DMS153 treated with DMSO at 0.1 percent for 48 hours (cell line): ENCODE measurements around the gene NFKBIB.
"Not testable (repeated sequence)": the region's sequence is repeated elsewhere in the genome, so short reads cannot be mapped to it uniquely, and the experiment has no call there.

Experiments
- DNase-seq: peaks from one replicate; lab custom pipeline; 2025; ENCODE audit not compliant: unreplicated experiment; lab: John Stamatoyannopoulos, UW

The NFKBIB gene

DNA sequence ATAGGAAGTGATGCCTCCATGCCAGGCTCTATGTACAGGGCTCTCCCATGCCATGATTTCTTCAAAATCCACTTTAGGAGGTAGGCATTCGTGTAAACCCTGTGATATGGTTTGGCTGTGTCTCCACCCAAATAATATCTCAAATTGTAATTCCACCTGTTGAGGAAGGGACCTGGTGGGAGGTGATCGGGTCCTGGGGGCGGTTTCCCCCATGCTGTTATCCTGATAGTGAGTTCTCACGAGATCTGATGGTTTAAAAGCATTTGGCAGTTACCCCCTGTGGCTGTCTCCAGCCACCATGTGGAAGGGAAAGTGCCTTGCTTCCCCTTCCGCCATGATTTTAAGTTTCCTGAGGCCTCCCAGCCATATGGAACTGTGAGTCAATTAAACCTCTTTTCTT, 22.7 kb downstream of the NFKBIB start:
- DNase-seq = no peak

DNA sequence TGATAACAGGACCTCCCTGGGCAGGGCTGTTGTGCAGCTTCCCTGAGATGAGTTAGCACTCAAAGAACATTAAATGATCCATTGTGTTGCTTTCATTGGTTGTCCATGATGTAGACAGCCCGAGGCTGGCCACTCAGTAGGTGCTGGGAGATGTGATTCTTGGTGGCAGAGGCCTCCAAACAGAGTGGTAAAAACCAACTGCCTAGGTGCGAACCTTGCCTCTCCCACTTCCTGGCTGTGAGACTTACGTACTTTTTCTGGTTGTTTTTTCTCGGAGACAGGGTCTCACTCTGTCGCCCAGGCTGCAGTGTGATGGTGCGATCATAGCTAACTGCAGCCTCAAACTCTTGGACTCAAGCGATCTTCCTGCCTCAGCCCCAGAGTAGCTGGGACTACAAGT, 24.6 kb downstream of the NFKBIB start:
- DNase-seq = no peak

DNA sequence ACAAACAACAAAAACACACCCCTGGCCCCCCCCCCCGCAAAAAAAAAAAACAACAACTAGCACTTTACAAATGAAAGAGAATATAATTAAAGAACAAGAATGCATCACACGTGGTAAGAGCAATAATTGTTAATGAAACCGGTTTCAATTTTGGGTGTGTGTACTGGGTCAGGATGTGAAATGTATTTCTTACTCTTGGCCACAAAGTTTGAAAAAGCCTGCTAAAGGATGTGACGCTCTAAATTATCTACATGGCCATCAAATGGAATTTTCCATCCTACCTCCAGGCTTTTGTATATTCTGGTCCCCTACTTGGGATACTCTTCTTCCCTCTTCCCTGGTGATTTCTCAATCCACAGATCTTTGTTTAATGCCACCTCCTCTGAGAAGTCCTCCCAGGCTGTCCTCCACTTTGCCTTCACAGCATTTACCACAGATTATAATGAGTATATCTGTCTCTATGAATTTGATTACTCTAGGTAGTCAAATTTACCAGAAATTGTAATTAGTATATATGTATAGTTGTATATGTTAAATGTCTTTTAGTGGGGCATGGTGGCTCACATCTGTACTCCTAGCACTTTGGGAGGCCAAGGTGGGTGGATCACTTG, 28.7 kb downstream of the NFKBIB start:
- no peak for DNase-seq

DNA sequence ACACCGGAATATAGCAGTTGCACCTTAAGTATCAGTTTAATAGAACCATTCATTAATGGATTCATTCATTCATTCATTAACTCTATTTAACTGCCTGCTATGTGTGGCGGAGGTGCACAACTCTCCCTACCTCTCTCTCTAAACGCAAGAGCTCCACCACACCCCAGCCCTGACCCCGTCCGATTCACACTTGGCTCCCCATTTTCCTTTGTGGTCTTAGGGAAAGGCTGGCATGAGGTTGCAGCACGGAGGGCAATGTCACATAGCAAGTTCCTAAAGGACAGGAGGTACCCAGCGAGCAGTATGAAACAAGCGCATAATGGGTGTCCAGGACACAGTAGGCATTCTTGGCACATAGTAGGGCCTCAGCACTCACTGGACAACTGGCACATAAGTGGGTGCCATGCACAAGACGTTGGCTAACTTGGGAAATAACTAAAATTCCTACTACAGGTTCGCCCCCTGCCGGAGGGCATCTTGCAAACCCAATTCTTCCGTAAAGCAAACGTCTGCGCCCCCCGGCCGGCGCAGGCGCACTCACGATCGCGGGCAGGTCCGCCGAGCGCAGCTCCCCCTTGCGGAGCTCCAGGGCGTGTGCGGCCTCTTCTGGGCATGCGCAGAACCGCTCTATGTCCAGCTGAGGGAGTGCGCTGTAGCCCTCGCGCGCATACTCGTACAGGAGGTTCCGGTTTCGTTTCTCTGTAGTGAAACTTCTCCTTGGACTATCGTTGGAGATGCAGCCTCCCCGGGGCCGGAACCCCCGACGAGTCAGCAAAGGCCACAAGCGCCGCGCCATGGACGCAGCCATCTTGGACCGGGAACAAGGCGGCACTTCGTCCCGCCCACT, 30.4 kb downstream of the NFKBIB start, which contains the start of gene SARS2:
TSS of gene SARS2 (minus strand) at position 835 of the 847 bp plus-strand sequence. CDS start at position 808, 27 bp downstream.
- DNase-seq = peak; percentile 96

DNA sequence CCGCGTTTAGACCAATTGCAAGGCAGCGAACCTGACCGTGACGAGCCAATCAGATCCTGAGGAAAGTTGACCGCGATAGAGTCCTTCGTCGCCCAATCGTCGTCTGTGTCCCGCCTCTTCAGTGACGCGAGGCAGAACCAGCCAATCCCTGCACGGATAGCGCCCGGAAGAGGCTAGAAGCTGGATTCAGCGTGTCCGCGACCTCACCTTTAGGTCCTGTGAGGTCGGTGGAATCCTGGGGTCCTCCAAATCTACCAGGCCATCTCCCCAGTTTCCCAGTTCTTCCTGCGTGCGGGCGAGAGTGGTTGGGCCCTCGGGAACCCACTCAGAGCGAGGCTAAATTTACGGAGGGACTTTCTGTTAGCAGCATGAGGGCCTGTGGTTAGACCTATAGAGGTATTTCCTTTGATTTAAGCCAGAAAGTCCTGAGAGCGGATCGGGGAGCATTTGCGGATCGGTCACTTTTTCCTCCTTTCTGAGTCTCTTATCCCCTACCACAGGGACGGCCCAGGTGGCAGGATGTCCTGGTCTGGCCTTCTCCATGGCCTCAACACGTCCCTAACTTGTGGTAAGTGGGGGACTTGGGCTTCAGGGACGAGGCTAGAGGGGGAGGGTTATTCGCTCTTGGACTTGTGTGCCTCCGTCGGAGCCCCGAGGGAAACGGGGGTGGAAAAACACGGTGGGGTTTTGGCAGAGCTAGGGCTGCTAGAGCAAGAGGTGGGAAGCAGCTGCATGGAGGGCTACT, 31.2 kb downstream of the NFKBIB start, which contains the start of gene MRPS12:
TSS of gene MRPS12 (plus strand) at position 169 of the 745 bp plus-strand sequence. CDS start at position 520, 351 bp downstream.
- peak; percentile 96 for DNase-seq

DNA sequence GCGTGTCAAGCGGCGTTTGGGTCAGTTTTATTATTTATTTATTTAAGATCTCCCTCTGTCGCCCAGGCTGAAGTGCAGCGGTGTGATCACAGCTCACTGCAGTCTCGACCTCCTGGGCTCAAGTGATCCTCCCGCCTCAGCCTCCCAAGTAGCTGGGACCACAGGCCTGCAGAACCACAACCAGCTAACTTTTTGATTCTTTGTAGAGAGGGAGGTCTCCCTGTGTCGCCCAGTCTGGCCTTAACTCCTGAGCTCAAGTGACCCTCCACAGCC, 31.7 kb downstream of the NFKBIB start:
- no peak for DNase-seq

DNA sequence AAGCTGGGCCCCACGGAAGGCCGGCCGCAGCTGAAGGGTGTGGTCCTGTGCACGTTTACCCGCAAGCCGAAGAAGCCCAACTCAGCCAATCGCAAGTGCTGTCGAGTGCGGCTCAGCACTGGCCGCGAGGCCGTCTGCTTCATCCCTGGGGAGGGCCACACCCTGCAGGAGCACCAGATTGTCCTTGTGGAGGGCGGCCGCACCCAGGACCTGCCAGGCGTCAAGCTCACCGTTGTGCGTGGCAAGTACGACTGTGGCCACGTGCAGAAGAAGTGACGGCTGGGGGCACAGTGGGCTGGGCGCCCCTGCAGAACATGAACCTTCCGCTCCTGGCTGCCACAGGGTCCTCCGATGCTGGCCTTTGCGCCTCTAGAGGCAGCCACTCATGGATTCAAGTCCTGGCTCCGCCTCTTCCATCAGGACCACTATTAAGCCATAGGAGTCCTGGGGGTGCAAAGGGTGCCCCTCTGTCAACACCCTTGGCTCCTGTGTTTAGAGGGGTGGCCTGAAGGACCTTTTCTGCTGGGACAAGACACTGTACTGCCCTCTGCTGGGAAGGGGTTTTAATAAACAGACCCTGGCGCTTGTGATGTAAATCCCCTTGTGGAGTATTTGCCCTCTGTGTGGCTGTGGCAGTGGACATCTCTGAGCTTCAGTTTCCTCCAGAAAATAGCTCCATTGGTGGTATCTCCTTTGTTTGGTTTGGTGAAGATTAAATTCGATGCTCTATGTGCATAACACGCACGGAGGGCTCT, 32.8 kb downstream of the NFKBIB start:
- DNase-seq = no peak

DNA sequence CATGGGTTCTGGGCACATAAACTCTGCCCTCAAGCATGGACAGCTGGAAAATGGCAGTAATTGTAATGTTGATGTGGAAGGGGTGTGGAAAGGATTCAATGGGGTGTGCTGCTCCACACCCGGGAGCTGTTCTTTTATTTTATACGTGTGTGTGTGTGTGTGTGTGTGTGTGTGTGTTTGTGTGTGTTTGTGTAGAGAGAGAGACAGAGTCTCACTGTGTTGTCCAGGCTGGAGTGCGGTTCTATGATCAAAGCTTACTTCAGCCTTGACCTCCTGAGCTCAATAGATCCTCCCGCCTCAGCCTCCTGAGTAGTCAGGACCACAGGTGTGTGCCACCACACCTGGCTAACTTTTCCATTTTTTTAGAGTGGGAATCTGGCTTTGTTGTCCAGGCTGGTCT, 33.8 kb downstream of the NFKBIB start:
- DNase-seq = no peak

DNA sequence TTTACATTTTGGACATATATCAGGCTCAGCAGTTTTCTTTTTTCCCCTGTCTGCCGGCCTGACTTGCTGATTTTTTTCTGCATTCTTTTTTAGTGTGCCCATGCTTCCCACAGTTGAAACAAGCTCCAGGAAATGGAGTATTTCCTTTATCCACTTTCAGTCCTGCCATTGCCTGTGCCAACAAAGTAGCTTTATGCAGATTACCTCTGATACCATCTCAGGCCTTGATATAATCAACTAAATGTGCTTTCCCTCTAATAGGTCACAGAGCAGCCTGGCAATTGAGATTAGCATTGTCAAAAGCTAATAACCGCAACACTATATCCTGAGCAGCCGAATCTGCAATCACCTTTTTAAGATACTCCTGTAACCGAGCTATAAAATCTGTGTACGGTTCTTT, 40.2 kb downstream of the NFKBIB start:
- no peak for DNase-seq

DNA sequence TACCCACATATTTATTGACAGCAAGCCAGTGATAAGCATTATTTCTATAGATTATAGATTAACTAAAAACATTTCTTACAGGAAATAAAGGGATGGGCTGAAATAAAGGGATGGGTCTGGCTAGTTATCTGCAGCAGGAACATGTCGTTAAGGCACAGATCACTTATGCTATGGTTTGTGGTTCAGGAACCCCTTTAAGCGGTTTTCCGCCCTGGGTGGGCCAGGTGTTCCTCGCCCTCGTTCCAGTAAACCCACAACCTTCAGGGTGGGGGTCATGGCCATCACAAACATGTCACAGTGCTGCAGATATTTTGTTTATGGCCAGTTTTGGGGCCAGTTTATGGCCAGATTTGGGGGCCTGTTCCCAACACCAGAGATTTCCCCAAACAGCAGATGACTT, 41.7 kb downstream of the NFKBIB start:
- not testable (repeated sequence) for DNase-seq

DNA sequence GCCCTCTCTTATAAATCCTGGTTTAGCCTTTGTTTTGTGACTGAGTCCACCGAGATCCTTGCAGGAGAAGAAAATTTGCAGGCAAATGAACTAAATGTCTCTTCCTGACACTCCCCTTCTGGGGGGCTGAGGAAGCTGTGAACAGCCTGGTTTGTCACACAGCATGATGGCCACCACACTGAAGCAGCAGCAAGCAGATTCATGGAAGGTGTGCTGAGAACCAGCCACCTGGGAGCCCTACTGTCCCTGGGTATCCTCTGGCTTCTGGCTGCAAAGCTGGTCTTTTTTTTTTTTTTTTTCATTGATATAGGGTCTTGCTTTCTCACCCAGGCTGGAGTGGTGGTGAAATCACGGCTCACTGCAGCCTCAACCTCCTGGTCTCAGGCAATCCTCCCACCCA, 42.2 kb downstream of the NFKBIB start:
- no peak for DNase-seq

DNA sequence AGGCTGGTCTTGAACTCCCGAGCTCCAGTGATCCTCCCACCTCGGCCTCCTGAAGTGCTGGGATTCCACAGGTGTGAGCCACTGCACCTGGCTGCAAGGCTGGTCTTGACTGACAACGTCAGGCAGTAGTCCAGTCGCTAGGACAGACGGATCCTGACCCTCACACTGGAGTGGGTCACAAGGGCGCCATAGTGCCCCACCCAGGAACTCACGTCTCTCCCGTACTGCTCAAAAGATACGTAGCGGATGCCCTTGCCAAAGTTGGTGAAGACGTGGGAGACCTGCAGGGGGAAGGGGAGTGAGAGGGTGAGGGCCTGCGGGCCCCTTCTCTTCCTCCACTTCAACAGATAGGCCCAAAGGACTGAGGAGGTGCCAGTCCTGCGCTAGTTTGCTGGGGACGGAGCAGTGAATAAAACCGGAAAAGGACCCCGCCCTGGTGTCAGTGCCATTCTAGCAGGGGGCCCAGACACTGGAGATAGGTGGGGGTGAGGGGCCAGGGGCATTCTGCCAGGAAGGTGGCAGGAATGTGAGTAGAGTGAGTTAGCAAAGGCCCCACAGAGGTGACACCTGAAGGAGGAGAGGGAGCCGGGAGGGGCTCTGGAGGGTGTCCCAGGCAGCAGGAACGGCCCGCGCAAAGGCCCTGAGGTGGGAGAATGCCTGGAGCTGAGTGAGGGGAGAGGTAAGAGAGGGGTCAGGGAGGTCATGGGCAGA, 42.9 kb downstream of the NFKBIB start:
- no peak for DNase-seq

DNA sequence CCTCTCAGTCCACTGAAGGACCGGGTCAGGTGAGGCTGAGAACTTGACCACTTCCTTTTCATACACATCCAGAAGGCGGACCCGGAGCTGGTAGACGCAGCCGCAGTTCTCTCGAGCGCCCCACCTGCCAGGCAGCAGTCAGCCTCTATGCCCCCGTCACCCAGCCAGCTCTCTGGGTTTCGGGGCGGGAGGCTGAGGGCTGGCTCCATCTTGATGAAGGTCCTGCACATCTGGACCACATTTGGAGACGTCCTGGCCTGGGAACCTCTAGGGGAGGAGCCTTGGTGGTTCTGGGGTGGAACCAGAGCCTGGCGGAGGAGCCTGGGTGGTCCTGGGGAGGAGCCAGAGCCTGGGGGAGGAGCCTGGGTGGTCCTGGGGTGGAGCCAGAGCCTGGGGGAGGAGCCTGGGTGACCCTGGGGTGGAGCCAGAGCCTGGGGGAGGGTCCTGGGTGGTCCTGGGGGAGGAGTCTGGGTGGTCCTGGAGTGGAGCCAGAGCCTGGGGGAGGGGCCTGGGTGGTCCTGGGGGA, 45.3 kb downstream of the NFKBIB start:
- DNase-seq = no peak

DNA sequence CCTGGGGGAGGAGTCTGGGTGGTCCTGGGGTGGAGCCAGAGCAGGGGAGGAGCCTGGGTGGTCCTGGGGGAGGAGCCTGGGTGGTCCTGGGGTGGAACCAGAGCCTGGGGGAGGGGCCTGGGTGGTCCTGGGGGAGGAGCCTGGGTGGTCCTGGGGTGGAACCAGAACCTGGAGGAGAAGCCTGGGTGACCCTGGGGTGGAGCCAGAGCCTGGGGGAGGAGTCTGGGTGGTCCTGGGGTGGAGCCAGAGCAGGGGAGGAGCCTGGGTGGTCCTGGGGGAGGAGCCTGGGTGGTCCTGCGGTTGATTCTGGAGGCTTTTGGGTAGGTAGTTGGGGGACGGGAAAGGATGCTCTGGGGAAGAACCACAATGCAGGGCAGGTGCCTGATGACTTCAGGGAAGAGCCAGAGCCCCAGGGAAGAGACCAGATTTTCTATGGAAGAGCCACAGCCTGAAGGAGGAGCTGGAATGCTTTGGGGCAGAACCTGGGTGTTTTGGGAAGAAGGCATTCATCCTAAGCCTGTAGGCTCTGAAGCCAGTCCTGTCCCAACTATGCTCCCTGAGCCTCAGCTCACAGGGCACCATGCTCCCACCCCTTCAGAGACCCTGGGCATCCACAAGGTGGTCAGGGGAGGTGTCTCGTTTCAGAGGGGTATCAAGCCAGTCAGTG, 45.9 kb downstream of the NFKBIB start:
- no peak for DNase-seq

DNA sequence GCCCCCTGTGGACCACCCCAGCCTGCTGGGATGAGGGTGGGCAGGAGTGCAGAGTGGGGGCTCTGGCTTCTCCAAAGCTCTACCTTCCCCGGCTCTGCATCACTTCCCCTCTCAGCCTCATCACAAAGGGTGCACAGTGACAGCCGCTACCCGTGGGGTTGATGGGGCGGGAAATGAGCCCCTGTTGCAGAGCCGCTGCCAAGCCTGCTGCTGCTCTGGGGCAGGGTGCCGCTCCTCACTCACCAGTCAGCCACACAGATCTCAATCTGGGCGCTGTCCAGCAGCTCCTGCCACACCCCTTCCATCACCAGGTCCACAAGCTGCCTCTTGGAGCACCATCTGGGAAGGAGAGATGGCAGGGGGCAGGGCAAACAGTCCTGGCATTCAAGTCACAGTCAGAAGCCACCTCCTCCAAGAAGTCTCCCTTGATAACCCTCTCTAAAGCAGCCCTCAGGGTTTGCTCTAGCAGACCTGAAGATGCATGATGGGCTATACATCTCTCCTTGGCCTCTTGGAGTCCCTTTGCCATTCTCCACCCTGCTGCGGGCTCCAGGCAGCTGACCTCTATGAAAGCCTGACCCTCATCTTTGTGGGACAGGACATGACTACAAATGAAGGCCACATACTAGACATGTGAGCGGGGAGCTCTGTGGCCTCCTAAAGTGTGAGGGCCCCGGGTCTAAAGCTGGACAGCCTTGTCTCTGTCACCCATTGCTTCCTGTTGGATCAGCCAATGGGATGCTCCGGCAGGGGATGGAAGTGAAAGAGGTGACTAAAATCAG, 46.7 kb downstream of the NFKBIB start:
- no peak for DNase-seq

DNA sequence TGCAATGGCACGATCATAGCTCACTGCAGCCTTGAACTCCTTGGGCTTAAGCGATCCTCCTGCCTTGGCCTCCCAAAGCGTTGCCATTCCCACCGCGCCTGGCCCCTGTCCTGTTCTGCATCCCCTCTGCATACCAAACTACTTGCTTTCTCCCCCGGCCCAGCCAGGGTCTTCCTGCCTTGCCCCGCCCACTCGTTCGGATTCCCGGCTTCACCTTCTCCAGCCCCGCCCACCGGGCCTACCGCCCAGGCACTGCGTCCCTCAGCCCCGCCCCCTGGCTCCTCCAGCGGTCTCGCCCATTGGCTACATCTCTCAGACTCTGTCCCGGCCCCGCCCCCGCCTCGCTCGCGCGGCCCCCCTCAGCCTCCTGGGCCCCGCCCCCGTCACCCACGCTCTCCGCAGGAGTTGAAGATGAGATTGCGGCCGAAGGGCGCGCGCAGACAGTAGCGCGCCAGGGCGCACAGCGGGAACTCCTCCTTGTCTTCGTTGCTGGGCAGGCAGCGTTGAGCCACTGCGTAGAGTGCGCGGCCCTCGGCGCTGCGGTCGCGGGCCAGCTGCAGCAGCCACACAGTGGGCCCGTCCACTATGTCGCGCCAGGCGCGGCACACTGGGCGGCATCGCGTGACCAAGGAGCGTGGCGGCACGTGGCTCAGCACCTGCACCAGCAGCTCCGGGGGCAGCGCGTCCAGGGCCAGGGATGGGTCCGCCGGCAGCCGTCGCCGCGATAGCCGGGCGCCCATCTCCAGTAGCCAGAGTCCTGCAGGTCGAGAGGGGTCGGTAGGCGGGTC, 50.0 kb downstream of the NFKBIB start:
- DNase-seq = peak; percentile 71

DNA sequence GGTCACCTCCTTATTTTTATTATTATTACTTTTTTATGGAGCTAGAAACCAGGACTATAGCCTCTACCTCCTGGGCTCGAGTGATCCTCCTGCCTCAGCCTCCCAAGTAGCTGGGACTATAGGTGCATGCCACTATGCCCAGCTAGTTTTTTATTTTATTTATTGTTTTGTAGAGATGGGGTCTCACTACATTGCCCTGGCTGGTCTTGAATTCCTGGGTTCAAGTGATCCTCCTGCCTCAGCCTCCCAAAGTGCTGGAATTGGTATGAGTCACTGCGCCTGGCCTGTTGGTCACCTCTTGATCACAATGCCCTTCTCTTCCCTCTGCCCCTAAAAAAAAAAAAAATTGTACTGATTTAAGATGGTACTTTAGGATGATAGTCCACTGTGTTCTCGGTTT, 51.4 kb downstream of the NFKBIB start:
- no peak for DNase-seq
